Stimulated activated CD8-positive, alpha-beta memory T cell treated with anti-CD3 and anti-CD28 coated beads, Interleukin-2, amount 100 ng/mL, for 1 hour (primary cell): ENCODE results near the gene CMYA5.

Experiments used
- DNase-seq, 2 donors: peaks; one replicate each; pipeline ENCODE4 v3.0.0-alpha.2; 2020; ENCODE audit warnings: low read depth in 2 of 2

The CMYA5 gene

GRCh38 chr5:79793722-79794121, 104.1 kb downstream of the CMYA5 start:
- DNase-seq: no peak

DNA sequence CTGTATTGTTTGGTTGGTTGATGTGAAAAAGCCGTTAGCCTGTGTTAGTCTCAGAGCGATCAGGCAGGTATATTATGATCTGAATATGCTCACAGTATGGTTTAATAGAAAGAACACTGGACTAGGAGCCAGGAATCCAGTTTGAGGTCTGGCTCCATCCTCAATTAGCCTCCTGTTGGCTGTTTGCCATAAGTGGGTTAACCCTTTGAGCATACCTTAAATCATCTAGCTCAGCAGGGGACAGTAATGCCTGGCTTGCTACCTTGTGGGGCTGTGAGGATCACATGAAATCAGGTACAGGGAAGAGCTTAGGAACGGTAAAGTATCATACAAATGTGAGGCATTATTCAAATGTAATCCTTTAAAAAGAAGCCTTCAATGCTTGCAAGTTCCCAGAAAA, 104.7 kb downstream of the CMYA5 start:
- DNase-seq: no peak

- DNase-seq: no peak
These were observed 106.2 kb downstream of the CMYA5 start for GRCh38 chr5:79795764-79796398.

GRCh38 chr5:79798893-79799590, 109.4 kb downstream of the CMYA5 start:
- DNase-seq: no peak

GRCh38 chr5:79800979-79801827, 111.6 kb downstream of the CMYA5 start:
- DNase-seq: no peak

GRCh38 chr5:79802406-79802805, 112.8 kb downstream of the CMYA5 start:
- no peak for DNase-seq

DNA sequence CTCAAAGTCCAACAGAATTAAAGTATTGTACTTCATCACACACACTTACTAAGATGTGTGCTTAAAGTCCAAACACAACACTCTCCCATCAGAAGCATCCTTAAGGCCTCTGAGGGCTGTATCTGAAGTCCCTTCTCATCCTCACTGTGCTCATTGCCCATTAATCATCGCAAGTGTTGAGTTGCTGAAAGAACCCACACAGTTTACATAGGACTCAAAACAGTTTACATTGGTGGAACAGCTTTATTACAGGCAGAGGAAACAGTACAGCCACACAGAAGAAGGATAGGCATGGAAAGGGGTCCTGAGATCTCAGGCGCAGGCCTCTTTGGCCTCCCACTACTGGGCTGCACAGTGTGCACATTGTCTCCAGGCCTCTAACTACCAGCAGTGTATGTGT, 113.4 kb downstream of the CMYA5 start:
- no peak for DNase-seq

DNA sequence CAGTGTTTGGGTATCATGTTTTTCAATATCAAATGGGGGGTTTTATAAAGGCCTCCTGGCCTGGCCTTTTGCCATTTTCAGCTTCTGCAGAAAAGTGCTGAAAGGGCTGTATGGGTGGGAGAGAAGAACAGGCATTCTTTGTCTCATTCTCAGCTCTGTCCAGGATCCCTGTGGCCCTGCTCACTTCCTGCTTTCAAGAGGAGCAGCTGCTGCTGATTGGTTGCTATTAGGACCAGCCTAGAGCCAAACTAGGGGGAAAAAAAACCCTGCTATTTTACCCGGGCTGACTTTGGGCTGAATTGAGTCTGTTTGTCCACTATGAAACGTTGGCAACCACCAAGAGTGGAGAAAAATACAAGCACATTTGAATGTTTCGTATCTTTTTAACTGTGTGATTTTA, 117.1 kb downstream of the CMYA5 start:
- no peak for DNase-seq

DNA sequence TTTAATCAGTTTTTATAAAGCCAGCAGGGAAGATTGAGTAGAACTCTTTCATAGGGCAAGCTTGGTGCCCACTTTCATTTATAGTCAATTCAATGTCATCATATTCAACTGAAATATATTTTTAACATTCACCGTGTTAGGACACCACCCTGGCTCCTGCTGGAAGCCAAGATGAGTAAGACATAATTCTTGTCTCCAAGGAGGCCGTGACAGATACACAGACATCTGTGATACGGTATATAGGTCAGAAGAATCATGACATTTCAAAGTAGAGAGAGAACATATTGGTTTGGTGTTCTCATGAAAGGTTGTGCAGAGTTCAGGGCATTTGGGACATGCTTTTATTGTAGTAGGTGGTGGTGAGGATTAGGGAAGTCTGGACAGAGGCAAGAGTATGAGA, 120.1 kb downstream of the CMYA5 start:
- no peak for DNase-seq

DNA sequence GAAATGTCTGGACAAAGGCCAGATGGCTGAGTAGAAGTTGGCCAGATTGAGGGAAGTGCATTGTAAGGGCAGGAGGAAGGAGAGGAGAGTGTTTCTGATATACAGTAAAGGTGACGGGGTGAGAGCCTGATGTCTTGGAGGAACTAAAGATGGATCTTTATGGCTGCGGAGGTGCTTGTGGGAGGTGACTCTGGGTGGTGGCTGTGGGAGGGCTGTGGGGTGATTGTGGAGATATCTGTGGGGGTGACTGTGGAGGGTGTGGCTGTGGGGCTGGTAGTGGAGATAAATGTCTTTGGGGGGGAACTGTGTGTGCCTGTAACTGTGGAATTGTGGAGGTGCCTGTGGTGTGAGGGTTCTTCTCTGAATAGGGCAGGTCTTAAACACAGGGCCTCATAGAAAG, 121.4 kb downstream of the CMYA5 start:
- no peak for DNase-seq

- no peak for DNase-seq
These were observed 122.3 kb downstream of the CMYA5 start for GRCh38 chr5:79811904-79812303.

- DNase-seq: no peak
These were observed 125.1 kb downstream of the CMYA5 start for GRCh38 chr5:79814699-79815098.

- DNase-seq: no peak
These were observed 126.4 kb downstream of the CMYA5 start for GRCh38 chr5:79816014-79816413.

DNA sequence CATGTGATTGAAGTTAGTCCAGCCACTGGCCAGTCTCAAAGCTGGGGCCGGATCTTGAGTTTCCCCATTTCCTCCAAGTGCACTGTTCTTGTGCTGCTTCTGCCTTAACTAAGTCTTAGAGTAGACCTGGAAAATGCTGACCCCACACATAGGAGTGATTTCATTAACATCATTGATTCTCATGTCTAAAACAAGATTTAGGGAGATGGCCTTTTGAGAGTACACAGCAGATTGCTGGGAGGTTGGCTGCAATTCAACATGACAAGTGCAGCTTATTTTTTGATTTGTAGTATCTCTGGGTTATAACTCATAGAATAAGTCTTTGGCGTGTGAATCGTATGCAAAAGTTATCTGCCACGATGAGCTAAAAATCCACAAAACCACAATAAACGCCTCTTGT, 131.0 kb downstream of the CMYA5 start:
- DNase-seq: no peak

DNA sequence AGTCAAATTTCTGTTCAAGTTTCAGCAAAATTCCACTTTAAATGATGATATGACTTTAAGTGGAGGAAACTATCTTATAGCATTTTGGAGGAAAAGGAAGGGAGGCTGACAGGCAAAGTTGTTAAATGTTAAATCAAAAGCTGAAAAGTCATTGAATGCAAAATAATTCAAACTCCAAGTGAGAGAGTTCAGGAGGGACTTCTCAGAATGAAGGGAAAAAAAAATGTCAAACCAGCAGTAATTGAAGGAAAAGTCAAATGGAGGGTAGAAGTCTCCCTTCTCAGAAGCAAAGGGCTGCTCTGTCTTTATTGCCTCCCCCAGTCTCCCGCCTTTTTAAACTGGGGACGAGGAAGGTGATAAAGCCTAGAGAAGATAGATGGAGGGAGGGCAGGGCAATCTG, 134.8 kb downstream of the CMYA5 start:
- no peak for DNase-seq

GRCh38 chr5:79825802-79826201, 136.2 kb downstream of the CMYA5 start:
- DNase-seq: no peak

- no peak for DNase-seq
These were observed 137.6 kb downstream of the CMYA5 start for GRCh38 chr5:79827159-79827629.

- no peak for DNase-seq
These were observed 139.6 kb downstream of the CMYA5 start for GRCh38 chr5:79829260-79829659.

DNA sequence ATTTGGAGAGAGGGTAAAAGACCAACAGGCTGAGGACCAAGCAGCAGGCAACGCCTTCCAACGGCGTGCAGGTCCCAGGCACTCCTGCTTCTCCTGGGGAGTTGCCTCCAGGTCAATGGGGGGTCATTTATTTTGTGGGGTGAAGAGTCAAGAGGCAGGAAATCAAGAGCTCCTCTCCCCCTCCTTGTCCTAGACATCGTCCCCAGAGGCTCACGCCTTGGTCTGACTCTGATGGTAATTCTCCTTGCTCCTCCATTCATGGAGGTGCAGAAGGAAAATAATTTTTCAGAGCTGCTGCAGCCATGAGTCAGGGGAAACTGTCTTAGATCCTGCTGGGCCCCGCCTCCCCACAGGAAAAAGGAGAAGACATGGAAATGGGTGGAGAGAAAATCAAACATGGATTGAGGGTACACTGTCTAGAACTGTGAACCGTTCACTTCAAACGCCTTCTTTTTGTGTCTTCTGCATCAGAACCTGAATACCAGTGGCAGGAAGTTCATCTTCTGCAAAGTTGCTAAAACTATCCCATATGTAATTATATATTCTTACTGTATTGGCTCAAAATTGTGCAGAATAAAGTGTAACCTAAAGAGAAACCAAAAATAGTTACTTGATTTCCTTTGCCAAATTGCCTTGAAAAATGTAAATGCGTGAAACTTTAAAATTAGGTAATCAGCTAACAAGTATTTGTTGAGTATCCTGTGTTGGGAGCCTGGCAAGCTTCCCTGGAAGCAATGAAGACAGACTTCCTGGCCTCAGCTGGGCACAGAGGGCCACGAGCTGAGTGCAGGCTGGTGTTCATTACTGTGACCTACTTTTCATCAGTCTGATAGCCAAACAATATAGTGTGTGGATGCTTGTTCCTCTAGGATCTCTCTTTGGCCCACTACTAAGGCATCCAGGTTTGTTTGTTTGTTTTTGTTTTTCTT, 142.0 kb downstream of the CMYA5 start:
- no peak for DNase-seq

DNA sequence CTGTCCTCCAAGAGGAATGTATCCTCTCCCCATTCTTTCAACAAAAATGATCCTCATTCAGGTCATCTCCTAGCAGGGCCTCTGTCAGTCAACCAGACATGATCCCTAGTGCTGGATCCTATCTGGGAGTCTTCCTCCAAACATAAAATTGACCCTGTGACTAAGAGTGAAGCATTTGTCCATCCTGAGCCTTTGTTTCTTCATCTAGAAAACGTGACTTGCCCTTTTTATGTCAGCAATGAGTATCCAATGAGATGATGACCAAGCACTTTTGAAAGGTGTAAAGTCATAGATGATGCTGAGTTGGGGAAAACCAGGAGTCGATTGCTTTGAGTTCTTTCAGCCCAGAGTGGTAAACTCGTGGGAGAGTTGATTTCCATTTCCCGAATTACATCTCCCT, 143.3 kb downstream of the CMYA5 start:
- DNase-seq: no peak

DNA sequence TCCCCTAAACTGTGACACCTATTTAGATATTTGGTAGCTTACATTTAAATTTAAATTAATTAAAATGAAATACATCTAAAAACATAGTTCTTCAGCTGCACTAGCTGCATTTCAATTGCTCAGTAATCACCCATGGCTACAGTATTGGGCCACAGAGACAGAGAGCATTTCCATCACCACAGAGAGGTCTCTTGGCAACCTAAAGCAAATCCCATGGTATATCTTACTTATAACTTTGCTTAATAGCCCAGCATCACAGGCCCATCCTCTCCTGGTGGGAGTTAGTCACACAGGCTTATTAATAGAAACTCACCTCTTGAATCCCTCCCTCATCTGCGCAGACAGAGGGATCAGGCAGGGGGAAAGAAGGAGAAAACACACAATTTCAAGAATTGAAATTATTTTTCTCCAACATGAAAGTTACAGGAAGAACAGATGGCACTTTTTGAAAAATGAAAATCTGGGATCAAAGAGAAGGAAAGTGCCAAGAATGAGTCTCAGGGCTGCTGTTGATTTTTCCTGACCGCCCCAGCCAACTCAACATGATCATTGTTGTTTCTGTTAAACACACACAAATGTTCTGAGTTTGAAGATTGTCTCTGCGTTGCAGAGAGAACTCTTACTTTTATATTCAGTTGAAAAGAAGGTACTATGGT, 144.6 kb downstream of the CMYA5 start:
- no peak for DNase-seq
